Renal cortical epithelial cell (primary cell): ENCODE measurements around the gene BBS4. TPM values are rescaled to one million over a fixed set of nuclear protein-coding genes. Genes with fewer than 3 reads are reported as not detected.

Source experiments
- total RNA-seq: library from RNA; depleted of rRNA; stranded (reverse); fragments of >200 nt; gene quantifications from 2 replicates; pipeline ENCODE4 v1.2.3, GENCODE V29; 2014

BBS4 gene
- total RNA-seq, 1 donor from 2014 or later = 26.7 TPM

Other genes starting within 250 kb of the BBS4 start
- 16.8 and 67.4 TPM in 2 replicates for gene ARIH1, start 211.9 kb upstream of the BBS4 start, total RNA-seq
- not detected in 2 replicates for gene GOLGA6B, start 31.5 kb upstream of the BBS4 start, total RNA-seq
- 0.15 TPM in 1 of 2 replicates, not detected in the other for gene HIGD2B, start within 50 bp of the BBS4 start, total RNA-seq
- 53.5 and 69.8 TPM in 2 replicates for gene ADPGK, start 97.6 kb downstream of the BBS4 start, total RNA-seq